Renal cortical epithelial cell (primary cell): Measurements from ENCODE around the gene TK1. TPM values are rescaled to one million over a fixed set of nuclear protein-coding genes. Genes with fewer than 3 reads are reported as not detected.
A peak's percentile ranks its signal among the peaks of the same experiment; 100 is the strongest.

ENCODE experiments used
- DNase-seq: peaks from one replicate; pipeline ENCODE4 v3.0.0-alpha.2; 2011; ENCODE audit warnings: low read depth
- total RNA-seq: library from RNA; depleted of rRNA; stranded (reverse); fragments of >200 nt; gene quantifications from 2 replicates; pipeline ENCODE4 v1.2.3, GENCODE V29; 2014

The TK1 gene
- total RNA-seq, 1 donor from 2014 or later = 4.3 TPM

- DNase-seq = peak; percentile 48
These were observed 52.6 kb downstream of the TK1 start for GRCh38 chr17:78133971-78134898.

- DNase-seq = no peak
These were observed 53.5 kb downstream of the TK1 start for GRCh38 chr17:78133179-78133951.

- no peak for DNase-seq
These were observed 54.1 kb downstream of the TK1 start for GRCh38 chr17:78132767-78133178.

GRCh38 chr17:78132084-78132676, 54.7 kb downstream of the TK1 start:
- no peak for DNase-seq

GRCh38 chr17:78131172-78132083, 55.4 kb downstream of the TK1 start:
- no peak for DNase-seq

- DNase-seq = no peak
These were observed 56.3 kb downstream of the TK1 start, which contains the start of gene TMC8 for GRCh38 chr17:78130437-78131101. TSS of gene TMC8 (plus strand) at chr17:78130771. CDS start at chr17:78131589, 818 bp downstream.

GRCh38 chr17:78130090-78130436, 56.8 kb downstream of the TK1 start:
- no peak for DNase-seq

GRCh38 chr17:78129351-78130089, 57.3 kb downstream of the TK1 start:
- no peak for DNase-seq

GRCh38 chr17:78128551-78129350, 58.1 kb downstream of the TK1 start, which contains the start of gene TMC6:
TSS of gene TMC6 (minus strand) at chr17:78128755. CDS start at chr17:78126832, 1,923 bp downstream.
- no peak for DNase-seq

GRCh38 chr17:78127888-78128550, 58.8 kb downstream of the TK1 start:
- DNase-seq = no peak

- DNase-seq = no peak
These were observed 59.5 kb downstream of the TK1 start for GRCh38 chr17:78127239-78127887.

GRCh38 chr17:78126895-78127238, 60.0 kb downstream of the TK1 start:
- no peak for DNase-seq

GRCh38 chr17:78125976-78126894, 60.6 kb downstream of the TK1 start:
- DNase-seq = no peak

GRCh38 chr17:78125138-78125913, 61.5 kb downstream of the TK1 start:
- DNase-seq = no peak

- DNase-seq = no peak
These were observed 62.1 kb downstream of the TK1 start for GRCh38 chr17:78124836-78125137.
